Nephron progenitor cell (in vitro differentiated cells): Measurements from ENCODE around the gene STAT1.

Source experiments
- DNase-seq: peaks from one replicate; pipeline ENCODE4 v3.0.0; 2021
- H3K27ac Mint-ChIP-seq: 2 replicates; pipeline ENCODE4 v1.8.0; 2021; ENCODE audit warnings: mild to moderate bottlenecking, moderate library complexity, mixed read lengths
- H3K27me3 Mint-ChIP-seq: 2 replicates; pipeline ENCODE4 v1.8.0; 2021; ENCODE audit warnings: mild to moderate bottlenecking, low read depth, mixed read lengths; ENCODE audit not compliant: poor library complexity
- H3K36me3 Mint-ChIP-seq: 2 replicates; pipeline ENCODE4 v1.8.0; 2021; ENCODE audit warnings: low read depth, mixed read lengths
- H3K4me1 Mint-ChIP-seq: 2 replicates; pipeline ENCODE4 v1.8.0; 2021; ENCODE audit warnings: mixed read lengths
- H3K4me3 Mint-ChIP-seq: 2 replicates; pipeline ENCODE4 v1.8.0; 2021; ENCODE audit warnings: mild to moderate bottlenecking, moderate library complexity, mixed read lengths
- H3K9me3 Mint-ChIP-seq: 2 replicates; pipeline ENCODE4 v1.8.0; 2021; ENCODE audit warnings: mild to moderate bottlenecking, moderate library complexity, mixed read lengths
- CTCF ChIP-seq: fragments of 200-600 bp; sonication (generic); IDR thresholded peaks from 2 replicates; pipeline ENCODE4 v1.5.0; 2021; ENCODE audit warnings: antibody characterized with exemption

STAT1 gene

GRCh38 chr2:191015831-191016230 lies 1.9 kb upstream of the STAT1 start:
- Mint-ChIP-seq H3K27ac (no peak overlapping the region), H3K4me1 (no peaks in the 10 kb centered on the region), H3K36me3 (no peaks in the 10 kb centered on the region), H3K9me3 (peaks cover 5% of the 10 kb centered on the region), H3K27me3 (peaks cover 8% of the 10 kb centered on the region), H3K4me3 (no peak overlapping the region)
- no peak for DNase-seq
- no peak for TF ChIP-seq CTCF

DNA sequence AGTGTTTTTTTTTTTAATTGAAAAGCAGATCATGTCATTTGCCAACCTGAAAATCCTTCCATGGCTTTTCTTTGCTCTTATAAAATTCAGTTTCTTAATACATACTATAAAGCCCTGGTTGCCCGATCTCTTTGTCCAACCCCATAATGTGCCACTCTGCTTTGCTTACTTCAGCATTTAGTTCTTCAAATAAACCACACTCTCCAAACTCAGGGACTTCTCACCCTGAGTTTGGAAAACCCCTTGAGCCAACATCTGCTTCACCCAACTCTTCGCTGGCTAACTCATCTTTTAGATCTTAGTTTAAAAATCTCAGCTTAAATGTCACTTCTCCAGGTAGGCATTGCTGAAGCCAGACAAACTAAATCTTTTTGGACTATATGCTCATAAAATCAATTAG lies 1.3 kb upstream of the STAT1 start:
- no peak overlapping the region for H3K4me3 Mint-ChIP-seq
- H3K27ac Mint-ChIP-seq = no peak overlapping the region

DNA sequence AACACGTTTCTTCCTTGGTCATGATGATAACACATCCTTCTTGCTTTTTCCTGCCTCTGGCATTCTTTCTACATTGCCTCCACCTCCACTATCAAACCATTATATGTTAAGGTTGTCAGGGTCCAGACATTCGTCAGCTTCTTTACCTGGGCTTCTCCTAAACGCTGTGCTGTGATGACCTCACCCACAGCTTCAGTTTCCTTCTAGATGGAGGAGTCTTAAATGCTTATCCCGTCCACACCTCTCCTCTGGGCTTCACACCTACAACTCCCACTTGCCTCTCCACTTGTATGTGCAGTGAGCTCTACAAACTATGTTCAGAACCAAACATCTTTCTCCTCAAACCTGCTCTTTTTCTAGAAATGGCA lies 666 bp upstream of the STAT1 start:
- Mint-ChIP-seq H3K4me3 (no peak overlapping the region), H3K9me3 (peaks cover 5% of the 10 kb centered on the region)

More for the DNA sequence above, 1.3 kb upstream of the STAT1 start:
- no peak for DNase-seq
- peaks cover 8% of the 10 kb centered on the region for H3K27me3 Mint-ChIP-seq
- no peaks in the 10 kb centered on the region for H3K4me1 Mint-ChIP-seq
- no peak for TF ChIP-seq CTCF
- peaks cover 5% of the 10 kb centered on the region for H3K9me3 Mint-ChIP-seq
- H3K36me3 Mint-ChIP-seq = peaks cover 1% of the 10 kb centered on the region

GRCh38 chr2:191013682-191013931 lies 364 bp downstream of the STAT1 start:
- peaks cover 5% of the 10 kb centered on the region for H3K27me3 Mint-ChIP-seq
- no peak overlapping the region for H3K4me3 Mint-ChIP-seq
- peaks cover 5% of the 10 kb centered on the region for H3K9me3 Mint-ChIP-seq
- no peak for TF ChIP-seq CTCF
- H3K27ac Mint-ChIP-seq = no peak overlapping the region
- no peak for DNase-seq
- no peaks in the 10 kb centered on the region for H3K4me1 Mint-ChIP-seq
- peaks cover 14% of the 10 kb centered on the region for H3K36me3 Mint-ChIP-seq

More for the DNA sequence above, 666 bp upstream of the STAT1 start:
- no peak overlapping the region for H3K27ac Mint-ChIP-seq
- peaks cover 8% of the 10 kb centered on the region for H3K27me3 Mint-ChIP-seq
- TF ChIP-seq CTCF = no peak
- no peaks in the 10 kb centered on the region for H3K4me1 Mint-ChIP-seq
- DNase-seq = no peak
- H3K36me3 Mint-ChIP-seq = peaks cover 7% of the 10 kb centered on the region

- H3K27ac Mint-ChIP-seq = no peak overlapping the region
- H3K4me1 Mint-ChIP-seq = no peaks in the 10 kb centered on the region
- H3K36me3 Mint-ChIP-seq = peaks cover 19% of the 10 kb centered on the region
- TF ChIP-seq CTCF = no peak
- DNase-seq = no peak
- H3K9me3 Mint-ChIP-seq = peaks cover 5% of the 10 kb centered on the region
- H3K27me3 Mint-ChIP-seq = no peaks in the 10 kb centered on the region
- H3K4me3 Mint-ChIP-seq = no peak overlapping the region
These were observed 908 bp downstream of the STAT1 start for GRCh38 chr2:191012845-191013681.

DNA sequence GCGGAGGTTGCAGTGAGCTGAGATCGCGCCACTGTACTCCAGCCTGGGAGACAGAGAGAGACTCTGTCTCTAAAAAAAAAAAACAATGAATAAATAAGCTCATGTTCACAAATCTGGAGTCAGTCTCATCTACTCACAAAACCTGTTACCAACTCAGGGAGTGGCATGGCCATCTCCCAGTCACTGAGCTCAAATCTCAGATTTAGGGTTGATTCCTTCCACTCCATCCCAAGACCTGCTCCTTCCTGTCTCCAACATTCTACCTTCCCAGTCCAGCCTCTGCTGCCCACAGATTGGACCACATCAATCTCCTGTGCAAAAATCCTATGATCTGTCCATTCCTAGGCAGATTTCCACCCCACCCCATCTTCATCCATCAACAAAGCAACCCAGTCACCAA lies 1.6 kb downstream of the STAT1 start:
- TF ChIP-seq CTCF = no peak
- Mint-ChIP-seq H3K4me1 (no peaks in the 10 kb centered on the region), H3K27me3 (no peaks in the 10 kb centered on the region), H3K27ac (no peak overlapping the region), H3K4me3 (no peak overlapping the region), H3K36me3 (peaks cover 22% of the 10 kb centered on the region), H3K9me3 (peaks cover 5% of the 10 kb centered on the region)
- no peak for DNase-seq
